GM21367 (cell line): ENCODE data around the gene PARP12.

Experiments
- ATAC-seq: cut with Tn5 transposase; IDR thresholded peaks from one replicate; pipeline ENCODE4 v1.9.1; 2021; ENCODE audit not compliant: unreplicated experiment

The PARP12 gene

DNA sequence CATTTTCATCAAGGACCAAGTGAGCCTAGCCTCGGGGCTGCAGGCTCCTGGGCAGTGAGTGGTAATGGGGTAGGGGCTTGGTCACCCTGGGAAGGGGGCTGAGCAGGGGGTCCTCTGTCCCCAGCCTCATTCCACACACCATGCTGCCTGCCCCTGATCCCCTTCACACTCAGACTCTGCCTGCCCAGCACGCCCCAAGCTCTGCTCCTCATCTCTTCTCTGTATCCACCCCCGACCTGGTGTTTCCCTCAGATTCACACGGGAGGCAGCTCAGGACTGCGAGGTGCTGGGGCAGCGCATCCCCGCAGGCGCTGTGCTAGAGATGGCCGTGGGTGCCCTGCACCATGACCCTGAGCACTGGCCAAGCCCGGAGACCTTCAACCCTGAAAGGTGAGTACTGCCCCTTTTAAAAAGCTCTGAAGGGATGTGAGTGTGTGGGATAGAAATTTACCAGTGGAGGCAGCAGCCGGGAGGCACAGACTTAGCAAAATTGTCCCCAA is 47.2 kb downstream of the PARP12 start:
- no peak for ATAC-seq

- ATAC-seq = no peak
Measured at GRCh38 chr7:140014123-140014522, 48.6 kb downstream of the PARP12 start.

- ATAC-seq = no peak
Measured at GRCh38 chr7:140013676-140014075, 49.1 kb downstream of the PARP12 start.

DNA sequence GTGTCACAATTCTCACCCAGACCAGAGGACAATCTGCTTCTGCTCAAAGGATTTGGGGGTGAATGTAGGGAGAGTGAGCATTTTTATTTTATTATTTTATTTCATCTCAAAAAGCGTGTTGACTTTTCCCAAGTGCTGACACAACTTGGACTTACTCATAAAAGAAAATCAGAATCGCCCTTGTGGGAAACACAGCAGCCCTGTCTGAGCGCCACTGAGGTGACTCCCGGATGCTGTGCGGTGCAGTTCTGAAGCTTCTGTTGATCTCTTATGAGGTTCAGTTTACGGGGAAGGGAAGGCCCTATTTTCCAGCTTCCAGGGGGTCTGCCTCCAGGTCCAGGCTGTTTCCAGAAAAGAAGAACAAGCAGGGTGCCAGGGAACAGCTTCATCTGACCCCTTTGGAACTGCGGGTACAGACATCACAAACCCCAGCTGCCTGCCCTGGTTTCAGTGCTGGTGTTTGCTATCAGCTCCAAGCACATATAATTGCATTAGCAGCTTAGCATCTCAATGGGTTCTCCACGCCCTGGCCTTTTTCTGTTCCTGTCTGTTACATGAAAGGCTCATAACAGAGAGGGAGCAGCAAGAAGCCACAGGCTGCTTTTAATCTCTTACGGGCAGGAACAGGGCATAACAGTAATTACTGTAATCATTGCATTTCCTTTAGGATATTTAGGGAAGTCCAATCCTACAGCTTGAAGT is 52.4 kb downstream of the PARP12 start:
- no peak for ATAC-seq

DNA sequence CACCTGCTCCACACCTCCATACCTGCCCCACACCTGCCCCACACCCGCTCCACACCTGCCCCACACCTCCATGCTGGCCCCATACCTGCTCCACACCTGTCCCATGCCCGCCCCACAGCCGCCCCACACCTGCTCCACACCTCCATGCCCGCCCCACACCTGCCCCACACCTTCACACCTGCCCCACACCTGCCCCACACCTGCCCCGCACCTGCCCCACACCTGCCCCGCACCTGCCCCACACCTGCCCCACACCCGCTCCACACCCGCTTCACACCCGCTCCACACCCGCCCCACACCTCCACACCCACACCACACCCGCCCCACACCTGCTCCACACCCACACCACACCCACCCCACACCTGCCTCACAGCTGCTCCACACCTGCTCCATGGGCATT is 53.0 kb downstream of the PARP12 start:
- no peak for ATAC-seq

DNA sequence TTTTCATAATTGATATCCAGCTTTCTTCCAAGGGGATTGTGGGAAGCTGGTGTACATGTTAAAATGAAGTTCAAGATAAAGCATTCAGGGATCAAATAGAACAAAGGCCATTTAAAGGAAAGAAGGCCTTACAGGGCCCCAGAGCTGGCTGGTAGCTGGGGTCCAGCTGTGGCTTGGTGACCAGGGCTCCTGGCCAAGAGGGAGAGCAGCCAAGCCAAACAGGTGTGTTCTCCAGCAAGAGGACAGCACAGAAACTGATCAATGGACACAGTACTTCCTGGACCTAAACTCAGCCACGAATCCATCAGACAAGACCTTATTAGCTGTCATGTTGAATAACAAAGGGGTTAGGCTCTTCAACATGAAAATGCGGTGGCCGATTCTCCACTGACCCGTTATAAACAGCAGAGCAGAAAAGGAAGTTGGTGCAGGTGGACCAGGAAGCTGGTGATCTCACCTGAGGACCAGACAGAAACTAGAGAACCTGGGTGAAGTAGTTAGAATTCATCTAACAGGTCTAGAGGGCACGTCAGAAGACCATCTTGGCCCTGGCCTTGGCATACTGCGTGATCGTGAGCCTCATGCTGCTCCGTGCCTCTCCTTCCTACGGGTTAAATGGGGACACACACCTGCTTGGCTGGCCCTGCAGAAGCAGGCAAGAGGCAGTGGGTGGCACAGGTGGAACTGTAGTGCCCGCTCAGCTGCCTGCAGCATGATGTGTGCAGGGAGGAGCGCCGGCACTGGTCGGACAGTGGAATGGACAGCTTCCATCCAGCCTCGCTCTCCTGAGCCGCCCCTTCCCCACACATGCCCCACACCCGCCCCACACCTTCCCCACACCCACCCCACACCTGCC is 53.8 kb downstream of the PARP12 start:
- no peak for ATAC-seq

- no peak for ATAC-seq
Measured at GRCh38 chr7:140007051-140007690, 55.6 kb downstream of the PARP12 start.

GRCh38 chr7:140006600-140006999 is 56.2 kb downstream of the PARP12 start:
- ATAC-seq = no peak

DNA sequence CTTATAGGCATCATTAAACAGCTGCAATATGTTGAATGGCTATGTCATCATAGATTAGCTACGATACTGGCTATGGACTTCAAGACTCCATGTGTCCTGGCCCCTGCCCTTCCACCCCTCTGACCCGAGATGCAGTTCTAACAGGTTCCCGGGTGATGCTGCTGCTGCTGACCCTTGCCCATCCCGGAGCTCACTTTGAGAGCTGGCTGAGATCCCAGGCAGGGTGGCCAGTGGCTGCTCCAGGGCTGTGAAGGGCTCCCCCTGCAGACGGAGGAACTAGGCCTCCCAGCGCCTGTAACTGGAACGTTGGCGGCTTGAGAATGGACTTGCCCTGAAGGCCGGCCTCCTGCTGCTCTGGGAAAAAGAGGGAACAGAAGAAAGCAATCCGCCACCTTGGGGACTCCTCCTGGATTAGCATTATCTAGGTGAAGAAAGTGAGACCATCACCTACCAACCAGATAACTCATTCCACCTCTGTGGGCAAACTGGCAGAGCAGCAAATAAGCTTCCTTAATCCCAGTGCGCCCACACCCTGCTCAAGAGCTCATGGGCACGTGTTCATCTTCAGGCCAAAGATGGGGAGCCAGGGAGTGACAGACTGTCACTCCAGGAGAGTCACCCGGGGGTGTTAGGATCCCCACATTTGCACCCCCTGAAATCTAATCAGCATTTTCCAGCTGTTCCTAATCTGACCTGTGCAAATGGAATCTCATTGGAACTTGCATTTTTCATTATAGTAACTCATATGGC is 56.8 kb downstream of the PARP12 start:
- no peak for ATAC-seq

GRCh38 chr7:140005341-140005740 is 57.4 kb downstream of the PARP12 start:
- no peak for ATAC-seq

GRCh38 chr7:140004672-140005071 is 58.1 kb downstream of the PARP12 start:
- ATAC-seq = no peak

- no peak for ATAC-seq
Measured at GRCh38 chr7:140003913-140004382, 58.8 kb downstream of the PARP12 start.

GRCh38 chr7:140000666-140001268 is 62.0 kb downstream of the PARP12 start:
- no peak for ATAC-seq

DNA sequence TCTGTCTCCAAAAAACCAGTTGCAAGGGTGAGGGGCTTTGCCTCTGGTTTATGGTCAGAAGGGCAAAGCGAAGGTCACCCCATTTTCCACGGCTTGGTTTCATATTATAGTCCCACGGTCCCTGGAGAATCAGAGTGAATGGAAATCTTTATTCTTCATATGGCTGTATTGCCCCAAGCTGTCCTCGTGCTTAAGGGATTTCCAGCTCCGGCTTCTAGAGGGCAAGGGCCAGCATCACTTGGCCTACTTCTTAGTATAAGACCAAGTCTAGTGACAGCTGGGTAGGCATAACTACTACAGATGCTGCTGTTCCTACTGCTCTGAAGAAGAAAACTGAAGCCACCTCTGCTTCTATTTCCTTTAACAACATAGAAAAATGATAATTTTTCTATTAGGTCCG is 63.2 kb downstream of the PARP12 start:
- ATAC-seq = no peak

DNA sequence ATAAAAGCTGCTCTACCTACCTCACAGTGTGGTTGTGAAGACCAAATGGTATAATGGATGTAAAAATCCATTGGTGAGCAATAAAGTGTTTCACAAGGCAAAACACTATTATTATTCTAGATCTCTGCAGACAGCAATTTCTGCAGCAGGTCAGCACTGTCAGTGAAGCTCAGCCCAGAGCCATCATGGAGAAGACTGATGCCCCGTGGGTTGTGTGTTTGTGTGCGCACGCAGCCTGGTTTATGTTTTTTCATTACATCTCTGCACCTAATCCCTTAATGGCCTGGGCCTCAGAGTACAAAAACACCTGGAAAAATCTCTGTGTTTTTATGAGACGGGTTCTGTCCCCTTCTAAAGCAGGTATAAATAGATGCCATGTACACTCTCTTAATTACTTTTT is 64.2 kb downstream of the PARP12 start:
- no peak for ATAC-seq

- no peak for ATAC-seq
Measured at GRCh38 chr7:139995017-139995915, 67.5 kb downstream of the PARP12 start.

DNA sequence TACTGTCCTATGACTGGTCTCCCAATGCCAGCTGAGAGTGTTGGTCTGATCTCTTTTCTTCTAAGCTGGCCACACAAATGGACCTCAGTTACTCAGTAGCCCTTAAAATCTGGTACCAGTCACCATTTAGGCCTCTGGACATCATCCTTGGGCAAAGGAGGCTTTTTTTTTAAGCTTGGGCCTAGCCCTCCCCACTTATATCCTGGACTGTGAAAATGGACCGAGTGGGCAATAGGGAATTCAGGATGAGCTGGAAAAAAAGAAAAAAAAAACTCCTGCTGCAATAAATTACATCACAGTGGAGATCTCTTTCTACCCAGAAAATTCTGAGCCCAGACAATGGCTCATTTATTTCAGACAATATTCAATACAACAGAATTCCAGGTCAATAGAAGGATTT is 68.4 kb downstream of the PARP12 start:
- no peak for ATAC-seq

- ATAC-seq = no peak
Measured at GRCh38 chr7:139993592-139993991, 69.2 kb downstream of the PARP12 start.

DNA sequence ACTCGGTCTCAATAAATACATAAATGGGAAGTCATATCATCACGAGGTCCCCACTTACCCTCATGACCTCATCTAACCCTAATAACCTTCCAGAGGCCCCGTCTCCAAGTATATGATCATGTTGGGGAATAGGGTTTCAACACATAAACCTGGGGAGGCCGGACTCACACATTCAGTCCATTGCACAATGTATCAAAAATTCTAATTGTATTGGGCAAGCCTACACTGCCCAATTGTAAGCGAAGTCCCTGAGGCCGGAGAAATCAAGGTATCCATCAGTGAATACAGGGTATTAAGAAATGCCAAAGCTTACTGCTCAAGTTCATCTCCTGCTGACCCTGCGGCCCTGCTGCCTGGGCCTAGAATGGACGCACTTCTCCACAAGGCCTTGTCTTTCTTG is 69.6 kb downstream of the PARP12 start:
- ATAC-seq = no peak
